GM12878 (cell line): ENCODE data around the gene TTLL6.

Experiments used
- BCLAF1 ChIP-seq: fragments of 450-650 bp; IDR thresholded peaks from 2 replicates; pipeline ENCODE4 v1.6.1; 2017; ENCODE audit warnings: antibody characterized with exemption, mild to moderate bottlenecking, moderate library complexity
- KLF5 ChIP-seq: fragments of 450-650 bp; IDR thresholded peaks from 2 replicates; pipeline ENCODE4 v1.6.1; 2014; ENCODE audit warnings: mild to moderate bottlenecking; ENCODE audit not compliant: partially characterized antibody
- MXI1 ChIP-seq: fragments of 150-350 bp; IDR thresholded peaks from 2 replicates; pipeline ENCODE4 v1.6.1; 2011; ENCODE audit warnings: low read depth, mild to moderate bottlenecking, inconsistent platforms, low read length, improper control_type of control experiment
- RELA ChIP-seq: fragments of 450-650 bp; IDR thresholded peaks from 2 replicates; pipeline ENCODE4 v1.8.0; 2014; ENCODE audit warnings: borderline replicate concordance; ENCODE audit not compliant: partially characterized antibody

- TF ChIP-seq KLF5 (no peak), BCLAF1 (no peak), MXI1 (no peak), RELA (no peak)
These were observed 71.4 kb downstream of the TTLL6 start for GRCh38 chr17:48745381-48746275.
